Naive thymus-derived CD4-positive, alpha-beta T cell (primary cell): ENCODE measurements around the gene ANKRD55. TPM values are rescaled to one million over a fixed set of nuclear protein-coding genes. Genes with fewer than 3 reads are reported as not detected.
"Not testable (repeated sequence)": the region's sequence is repeated elsewhere in the genome, so short reads cannot be mapped to it uniquely, and the experiment has no call there.

Experiments used
- ATAC-seq: fragments of 150-1000 bp; cut with Tn5 transposase; 2 replicates; pipeline ENCODE4 v1.10.0; 2021; ENCODE audit warnings: mild to moderate bottlenecking, moderate library complexity
- CTCF ChIA-PET: fragments of 350-600 bp; sonication (Branson Sonifier 250); formaldehyde crosslinking; loops from one replicate; lab custom pipeline; 2021; ENCODE audit warnings: antibody characterized with exemption; lab: Charles Lee
- POLR2A ChIA-PET: fragments of 350-600 bp; sonication (Branson Sonifier 250); formaldehyde crosslinking; loops from one replicate; lab custom pipeline; 2021; ENCODE audit warnings: antibody characterized with exemption, inconsistent platforms; lab: Charles Lee
- DNase-seq, 9 donors: peaks; one replicate each; pipeline versions ENCODE4 v3.0.0 to v3.0.0-alpha.2; 2020 to 2022; ENCODE audit warnings: mixed read lengths in 1 of 9
- H3K27ac ChIP-seq: one replicate; pipeline ENCODE4 v1.7.0; 2013; ENCODE audit warnings: mild to moderate bottlenecking, low read depth, low read length, moderate library complexity
- H3K27me3 ChIP-seq, 2 donors: one replicate each; pipeline ENCODE4 v1.7.0; 2013; ENCODE audit warnings: low read length in 2 of 2, mild to moderate bottlenecking in 2 of 2, moderate library complexity in 2 of 2; ENCODE audit not compliant: control insufficient read depth in 2 of 2, insufficient read depth in 2 of 2
- H3K36me3 ChIP-seq, 3 experiments: 1 replicate in 2 of 3; 2 replicates in 1 of 3; pipeline ENCODE4 v1.7.0; 2013; ENCODE audit warnings: low read length in 3 of 3, mild to moderate bottlenecking in 3 of 3, moderate library complexity in 1 of 3; ENCODE audit not compliant: insufficient read depth in 3 of 3, control insufficient read depth in 2 of 3
- H3K4me1 ChIP-seq, 2 donors: one replicate each; pipeline ENCODE4 v1.7.0; 2013; ENCODE audit warnings: low read length in 2 of 2, mild to moderate bottlenecking in 2 of 2, moderate library complexity in 1 of 2; ENCODE audit not compliant: control insufficient read depth in 2 of 2, insufficient read depth in 2 of 2
- H3K4me3 ChIP-seq: 2 replicates; pipeline ENCODE4 v1.7.0; 2013; ENCODE audit warnings: mild to moderate bottlenecking, low read length
- H3K9me3 ChIP-seq, 3 experiments: 1 replicate in 2 of 3; 2 replicates in 1 of 3; pipeline ENCODE4 v1.7.0; 2013; ENCODE audit warnings: low read length in 3 of 3; ENCODE audit not compliant: control insufficient read depth in 2 of 3
- H3K27ac Mint-ChIP-seq, 9 donors: one replicate each; pipeline ENCODE4 v1.8.0; 2020 to 2022; ENCODE audit warnings: mixed read lengths in 9 of 9, mild to moderate bottlenecking in 8 of 9, moderate library complexity in 5 of 9, inconsistent platforms in 2 of 9
- H3K27me3 Mint-ChIP-seq, 5 donors: one replicate each; pipeline ENCODE4 v1.8.0; 2021 to 2022; ENCODE audit warnings: mixed read lengths in 5 of 5, mild to moderate bottlenecking in 1 of 5
- H3K36me3 Mint-ChIP-seq, 5 donors: one replicate each; pipeline ENCODE4 v1.8.0; 2020 to 2022; ENCODE audit warnings: mixed read lengths in 5 of 5, mild to moderate bottlenecking in 3 of 5, inconsistent platforms in 1 of 5
- H3K4me1 Mint-ChIP-seq, 7 donors: one replicate each; pipeline ENCODE4 v1.8.0; 2020 to 2022; ENCODE audit warnings: mixed read lengths in 7 of 7, mild to moderate bottlenecking in 3 of 7, inconsistent platforms in 1 of 7
- H3K4me3 Mint-ChIP-seq, 10 donors: one replicate each; pipeline ENCODE4 v1.8.0; 2020 to 2022; ENCODE audit warnings: mild to moderate bottlenecking in 10 of 10, mixed read lengths in 10 of 10, moderate library complexity in 6 of 10, inconsistent platforms in 2 of 10
- H3K9me3 Mint-ChIP-seq, 11 donors: one replicate each; pipeline ENCODE4 v1.8.0; 2020 to 2022; ENCODE audit warnings: mixed read lengths in 11 of 11, mild to moderate bottlenecking in 4 of 11, inconsistent platforms in 1 of 11, moderate library complexity in 1 of 11
- intact Hi-C, 2 donors: fragments of 100-400 bp; cut with micrococcal nuclease; formaldehyde crosslinking; loops; one replicate each; pipeline ENCODE4 v1.15.1; 2023
- polyA plus RNA-seq, 2 donors: library from polyadenylated mRNA; unstranded; fragments of 300-500 nt; fragmentation: Illumina TruSeq; gene quantifications; one replicate each; pipeline ENCODE4 v1.2.3, GENCODE V29; 2021
- total RNA-seq, 6 experiments: library from RNA in 5 of 6; stranded (reverse) in 5 of 6; gene quantifications; 1 replicate in 5 of 6; 2 replicates in 1 of 6; pipeline ENCODE4 v1.2.3 and lab custom pipeline; 2021 to 2026

Gene ANKRD55
- total and polyA plus RNA-seq, 7 experiments from 2014 or later: 7.1 to 89.7 (median 24.4) TPM

- Mint-ChIP-seq H3K27ac (no peak overlapping the region), H3K36me3 (peaks cover 0 to 14% (median 7%) of the 10 kb centered on the region in 5 donors), H3K9me3 (peaks cover 6 to 33% (median 8%) of the 10 kb centered on the region in 11 donors), H3K27me3 (peaks cover 0 to 13% (median 0%) of the 10 kb centered on the region in 5 donors), H3K4me3 (no peak overlapping the region), H3K4me1 (no peaks in the 10 kb centered on the region)
- intact Hi-C loops: no loop called here
- no peak for ATAC-seq
- Histone ChIP-seq H3K36me3 (no peaks in the 10 kb centered on the region), H3K27ac (no peak overlapping the region), H3K9me3 (peaks cover 0 to 3% (median 0%) of the 10 kb centered on the region in 3 experiments), H3K4me3 (no peak overlapping the region), H3K4me1 (no peaks in the 10 kb centered on the region), H3K27me3 (no peaks in the 10 kb centered on the region)
- no peak for DNase-seq
- POLR2A ChIA-PET: no interaction called here
- CTCF ChIA-PET: no interaction called here
Measured at GRCh38 chr5:56244627-56245026, 11.5 kb upstream of the ANKRD55 start.

GRCh38 chr5:56242271-56242670 lies 9.1 kb upstream of the ANKRD55 start:
- intact Hi-C loops, H3K4me3 Mint-ChIP-seq, H3K36me3 ChIP-seq, CTCF ChIA-PET, H3K27me3 ChIP-seq, H3K27ac Mint-ChIP-seq, H3K4me1 ChIP-seq, H3K9me3 ChIP-seq, H3K4me1 Mint-ChIP-seq, ATAC-seq, H3K27ac ChIP-seq, DNase-seq, H3K4me3 ChIP-seq, POLR2A ChIA-PET: not testable (repeated sequence)
- H3K27me3 Mint-ChIP-seq: peaks cover 0 to 12% (median 0%) of the 10 kb centered on the region in 5 donors
- peaks cover 6 to 38% (median 11%) of the 10 kb centered on the region in 11 donors for H3K9me3 Mint-ChIP-seq
- H3K36me3 Mint-ChIP-seq: peaks cover 2 to 11% (median 7%) of the 10 kb centered on the region in 5 donors

GRCh38 chr5:56232538-56232937 lies 592 bp downstream of the ANKRD55 start:
- no peaks in the 10 kb centered on the region for H3K9me3 ChIP-seq
- ChIA-PET POLR2A (interaction anchor here (0.6 kb wide), 1 partner anchor 1004 kb away, joined by 3 read pairs; no protein-coding TSS in a partner anchor), CTCF (no interaction called here)
- peaks cover 0 to 15% (median 9%) of the 10 kb centered on the region in 7 donors for H3K4me1 Mint-ChIP-seq
- H3K4me3 ChIP-seq: no peak overlapping the region
- H3K27me3 ChIP-seq: no peaks in the 10 kb centered on the region
- intact Hi-C loops: no loop called here
- no peak overlapping the region for H3K4me3 Mint-ChIP-seq
- H3K27me3 Mint-ChIP-seq: peaks cover 0 to 33% (median 4%) of the 10 kb centered on the region in 5 donors
- peaks cover 0 to 4% (median 0%) of the 10 kb centered on the region in 5 donors for H3K36me3 Mint-ChIP-seq
- DNase-seq (no peak), ATAC-seq (no peak)
- peak overlapping the region in 1 of 9 donors; percentile 1 for H3K27ac Mint-ChIP-seq
- H3K27ac ChIP-seq: no peak overlapping the region
- H3K4me1 ChIP-seq: no peaks in the 10 kb centered on the region
- H3K9me3 Mint-ChIP-seq: peaks cover 0 to 4% (median 0%) of the 10 kb centered on the region in 11 donors
- H3K36me3 ChIP-seq: no peaks in the 10 kb centered on the region

- Histone ChIP-seq H3K9me3 (no peaks in the 10 kb centered on the region), H3K27me3 (no peaks in the 10 kb centered on the region), H3K4me1 (no peaks in the 10 kb centered on the region), H3K4me3 (no peak overlapping the region), H3K36me3 (no peaks in the 10 kb centered on the region), H3K27ac (no peak overlapping the region)
- intact Hi-C loops: no loop called here
- Mint-ChIP-seq H3K9me3 (peaks cover 0 to 11% (median 3%) of the 10 kb centered on the region in 11 donors), H3K27ac (peak overlapping the region in 1 of 9 donors; percentile 19), H3K27me3 (peaks cover 0 to 32% (median 0%) of the 10 kb centered on the region in 5 donors), H3K36me3 (peaks cover 0 to 15% (median 0%) of the 10 kb centered on the region in 5 donors), H3K4me1 (peaks cover 7 to 23% (median 18%) of the 10 kb centered on the region in 7 donors), H3K4me3 (no peak overlapping the region)
- no peak for ATAC-seq
- no peak for DNase-seq
- CTCF ChIA-PET: no interaction called here
- POLR2A ChIA-PET: interaction anchor here (0.6 kb wide), 1 partner anchor 127 kb away, joined by 3 read pairs; no protein-coding TSS in a partner anchor
Measured at GRCh38 chr5:56230576-56230975, 2.6 kb downstream of the ANKRD55 start.

- H3K4me1 ChIP-seq: no peaks in the 10 kb centered on the region
- peak overlapping the region in 1 of 10 donors; percentile 48 for H3K4me3 Mint-ChIP-seq
- ChIA-PET CTCF (no interaction called here), POLR2A (interaction anchor here (0.5 to 0.6 kb wide), 2 partner anchors 22 to 116 kb away, joined by 3 read pairs; no protein-coding TSS in a partner anchor)
- ATAC-seq: no peak
- H3K27me3 ChIP-seq: no peaks in the 10 kb centered on the region
- H3K36me3 Mint-ChIP-seq: peaks cover 0 to 26% (median 0%) of the 10 kb centered on the region in 5 donors
- no peak overlapping the region for H3K27ac ChIP-seq
- H3K4me1 Mint-ChIP-seq: peaks cover 6 to 25% (median 20%) of the 10 kb centered on the region in 7 donors
- H3K27ac Mint-ChIP-seq: peak overlapping the region in 2 of 9 donors; percentile 49 to 75
- peaks cover 0 to 32% (median 0%) of the 10 kb centered on the region in 5 donors for H3K27me3 Mint-ChIP-seq
- H3K36me3 ChIP-seq: no peaks in the 10 kb centered on the region
- peaks cover 0 to 21% (median 15%) of the 10 kb centered on the region in 11 donors for H3K9me3 Mint-ChIP-seq
- H3K4me3 ChIP-seq: no peak overlapping the region
- intact Hi-C loops: no loop called here
- H3K9me3 ChIP-seq: no peaks in the 10 kb centered on the region
- peak in 1 of 9 donors; percentile 13 for DNase-seq
Measured at GRCh38 chr5:56229111-56229510, 4.0 kb downstream of the ANKRD55 start.

- ChIA-PET CTCF (interaction anchor here (1.0 kb wide), 1 partner anchor 242 kb away, joined by 3 read pairs; no protein-coding TSS in a partner anchor), POLR2A (interaction anchor here (0.5 kb wide), 1 partner anchor 22 kb away, joined by 3 read pairs; no protein-coding TSS in a partner anchor)
- Histone ChIP-seq H3K27me3 (no peaks in the 10 kb centered on the region), H3K4me3 (no peak overlapping the region), H3K9me3 (no peaks in the 10 kb centered on the region), H3K4me1 (no peaks in the 10 kb centered on the region), H3K27ac (no peak overlapping the region), H3K36me3 (no peaks in the 10 kb centered on the region)
- Mint-ChIP-seq H3K27me3 (peaks cover 0 to 36% (median 0%) of the 10 kb centered on the region in 5 donors), H3K36me3 (peaks cover 0 to 27% (median 0%) of the 10 kb centered on the region in 5 donors), H3K27ac (no peak overlapping the region), H3K4me1 (peaks cover 6 to 25% (median 20%) of the 10 kb centered on the region in 7 donors), H3K9me3 (peaks cover 0 to 25% (median 16%) of the 10 kb centered on the region in 11 donors), H3K4me3 (no peak overlapping the region)
- ATAC-seq (no peak), DNase-seq (no peak)
- intact Hi-C loops: no loop called here
Measured at GRCh38 chr5:56228631-56229030, 4.5 kb downstream of the ANKRD55 start.
